CD4-positive, alpha-beta T cell (primary cell): ENCODE data around the gene CGREF1. TPM values are rescaled to one million over a fixed set of nuclear protein-coding genes. Genes with fewer than 3 reads are reported as not detected.

Experiments used
- ATAC-seq: fragments of 200-7000 bp; cut with Tn5 transposase; one replicate; pipeline ENCODE4 v1.10.0; 2022; ENCODE audit warnings: mild to moderate bottlenecking; ENCODE audit not compliant: poor library complexity
- CTCF ChIA-PET: fragments of 350-600 bp; sonication (Branson Sonifier 250); formaldehyde crosslinking; loops from one replicate; lab custom pipeline; 2021; ENCODE audit warnings: antibody characterized with exemption, inconsistent platforms; lab: Charles Lee
- POLR2A ChIA-PET: fragments of 350-600 bp; sonication (Branson Sonifier 250); formaldehyde crosslinking; loops from one replicate; lab custom pipeline; 2021; ENCODE audit warnings: antibody characterized with exemption, inconsistent platforms; lab: Charles Lee
- DNase-seq, 14 experiments: peaks; one replicate each; pipeline ENCODE4 v3.0.0-alpha.2; 2013 to 2020; ENCODE audit warnings: mixed read lengths in 2 of 14
- H3K27ac ChIP-seq, 2 donors: one replicate each; pipeline versions ENCODE4 v1.5.1 to v1.7.0; 2013; ENCODE audit warnings: low read length in 2 of 2, low read depth in 1 of 2, mild to moderate bottlenecking in 1 of 2
- H3K27me3 ChIP-seq, 2 experiments: 1 replicate in 1 of 2; 2 replicates in 1 of 2; pipeline versions ENCODE4 v1.6.1 to v1.7.0; 2013; ENCODE audit warnings: low read length in 2 of 2, control low read depth in 1 of 2, mild to moderate bottlenecking in 1 of 2, moderate library complexity in 1 of 2; ENCODE audit not compliant: insufficient read depth in 2 of 2, control insufficient read depth in 1 of 2
- H3K36me3 ChIP-seq: one replicate; pipeline ENCODE4 v1.6.1; 2013; ENCODE audit warnings: low read length, control low read depth; ENCODE audit not compliant: insufficient read depth
- H3K4me1 ChIP-seq: one replicate; pipeline ENCODE4 v1.6.1; 2013; ENCODE audit warnings: low read length, control low read depth; ENCODE audit not compliant: insufficient read depth
- H3K4me3 ChIP-seq: one replicate; pipeline ENCODE4 v1.5.1; 2013; ENCODE audit warnings: mild to moderate bottlenecking, low read length, moderate library complexity
- H3K9me3 ChIP-seq, 2 experiments: 1 replicate in 1 of 2; 2 replicates in 1 of 2; pipeline versions ENCODE4 v1.6.1 to v1.7.0; 2013; ENCODE audit warnings: low read length in 2 of 2, mild to moderate bottlenecking in 2 of 2, control low read depth in 1 of 2, moderate library complexity in 1 of 2; ENCODE audit not compliant: control insufficient read depth in 1 of 2, insufficient read depth in 1 of 2
- H3K27ac Mint-ChIP-seq: one replicate; pipeline ENCODE4 v1.8.0; 2020; ENCODE audit warnings: mixed read lengths
- H3K27me3 Mint-ChIP-seq: one replicate; pipeline ENCODE4 v1.8.0; 2021; ENCODE audit warnings: mixed read lengths
- H3K36me3 Mint-ChIP-seq: one replicate; pipeline ENCODE4 v1.8.0; 2021; ENCODE audit warnings: low read depth, mixed read lengths
- H3K4me1 Mint-ChIP-seq: one replicate; pipeline ENCODE4 v1.8.0; 2021; ENCODE audit warnings: low read depth, mixed read lengths
- H3K4me3 Mint-ChIP-seq: one replicate; pipeline ENCODE4 v1.8.0; 2020; ENCODE audit warnings: mild to moderate bottlenecking, mixed read lengths
- H3K9me3 Mint-ChIP-seq: one replicate; pipeline ENCODE4 v1.8.0; 2020; ENCODE audit warnings: mixed read lengths
- intact Hi-C, 2 experiments: fragments of 100-400 bp; cut with DNase I in 1 of 2; cut with micrococcal nuclease in 1 of 2; formaldehyde crosslinking; loops; one replicate each; pipeline versions ENCODE4 v1.15.1 to v1.9.0; 2023 to 2025; cut with DNase I, micrococcal nuclease
- total RNA-seq, 174 experiments: library from RNA in 2 of 174; stranded (reverse) in 2 of 174; gene quantifications; one replicate each; pipeline ENCODE4 v1.2.3 and lab custom pipeline; 2021 to 2026
- TF ChIP-seq, protein P1 (sequence below): fragments of 200-600 bp; IDR thresholded peaks from one replicate; pipeline ENCODE4 v1.8.0; 2022; ENCODE audit warnings: antibody characterized with exemption, mild to moderate bottlenecking

The CGREF1 gene
- total RNA-seq, 2 experiments from 2014 or later = not detected

DNA sequence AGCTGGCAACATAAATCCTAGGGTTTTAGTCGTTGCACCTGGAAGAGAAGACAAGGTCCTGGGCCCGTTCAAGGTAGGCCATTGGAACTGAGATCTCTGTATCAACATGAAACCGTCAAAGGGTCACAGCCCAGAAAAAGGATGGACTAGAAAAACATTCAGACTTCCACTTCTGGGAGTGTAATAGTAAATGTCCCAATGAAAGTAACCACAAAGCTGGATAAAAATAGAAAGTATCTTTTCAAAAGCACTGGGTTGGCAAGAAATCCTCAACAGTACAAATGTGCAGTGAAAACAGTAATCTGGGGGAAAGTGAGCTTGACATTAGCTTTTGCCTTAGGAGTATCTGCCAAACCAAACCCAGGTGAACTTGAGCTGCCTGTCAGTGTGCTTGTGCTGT is 12.9 kb downstream of the CGREF1 start:
- H3K36me3 ChIP-seq = no peaks in the 10 kb centered on the region
- no peaks in the 10 kb centered on the region for H3K27me3 ChIP-seq
- H3K4me3 ChIP-seq = no peak overlapping the region
- TF ChIP-seq, protein P1, sequence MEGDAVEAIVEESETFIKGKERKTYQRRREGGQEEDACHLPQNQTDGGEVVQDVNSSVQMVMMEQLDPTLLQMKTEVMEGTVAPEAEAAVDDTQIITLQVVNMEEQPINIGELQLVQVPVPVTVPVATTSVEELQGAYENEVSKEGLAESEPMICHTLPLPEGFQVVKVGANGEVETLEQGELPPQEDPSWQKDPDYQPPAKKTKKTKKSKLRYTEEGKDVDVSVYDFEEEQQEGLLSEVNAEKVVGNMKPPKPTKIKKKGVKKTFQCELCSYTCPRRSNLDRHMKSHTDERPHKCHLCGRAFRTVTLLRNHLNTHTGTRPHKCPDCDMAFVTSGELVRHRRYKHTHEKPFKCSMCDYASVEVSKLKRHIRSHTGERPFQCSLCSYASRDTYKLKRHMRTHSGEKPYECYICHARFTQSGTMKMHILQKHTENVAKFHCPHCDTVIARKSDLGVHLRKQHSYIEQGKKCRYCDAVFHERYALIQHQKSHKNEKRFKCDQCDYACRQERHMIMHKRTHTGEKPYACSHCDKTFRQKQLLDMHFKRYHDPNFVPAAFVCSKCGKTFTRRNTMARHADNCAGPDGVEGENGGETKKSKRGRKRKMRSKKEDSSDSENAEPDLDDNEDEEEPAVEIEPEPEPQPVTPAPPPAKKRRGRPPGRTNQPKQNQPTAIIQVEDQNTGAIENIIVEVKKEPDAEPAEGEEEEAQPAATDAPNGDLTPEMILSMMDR = no peak
- no peak overlapping the region for H3K4me3 Mint-ChIP-seq
- intact Hi-C loops = no loop called here
- H3K27me3 Mint-ChIP-seq = peaks cover 19% of the 10 kb centered on the region
- H3K4me1 ChIP-seq = no peaks in the 10 kb centered on the region
- H3K27ac Mint-ChIP-seq = no peak overlapping the region
- ChIA-PET POLR2A (no interaction called here), CTCF (interaction anchor here (0.5 to 1.8 kb wide), 2 partner anchors 19 to 64 kb away, joined by 3 to 4 read pairs; no protein-coding TSS in a partner anchor)
- no peaks in the 10 kb centered on the region for H3K36me3 Mint-ChIP-seq
- ATAC-seq = no peak
- H3K9me3 ChIP-seq = no peaks in the 10 kb centered on the region
- DNase-seq = no peak
- no peaks in the 10 kb centered on the region for H3K4me1 Mint-ChIP-seq
- H3K27ac ChIP-seq = no peak overlapping the region
- no peaks in the 10 kb centered on the region for H3K9me3 Mint-ChIP-seq

DNA sequence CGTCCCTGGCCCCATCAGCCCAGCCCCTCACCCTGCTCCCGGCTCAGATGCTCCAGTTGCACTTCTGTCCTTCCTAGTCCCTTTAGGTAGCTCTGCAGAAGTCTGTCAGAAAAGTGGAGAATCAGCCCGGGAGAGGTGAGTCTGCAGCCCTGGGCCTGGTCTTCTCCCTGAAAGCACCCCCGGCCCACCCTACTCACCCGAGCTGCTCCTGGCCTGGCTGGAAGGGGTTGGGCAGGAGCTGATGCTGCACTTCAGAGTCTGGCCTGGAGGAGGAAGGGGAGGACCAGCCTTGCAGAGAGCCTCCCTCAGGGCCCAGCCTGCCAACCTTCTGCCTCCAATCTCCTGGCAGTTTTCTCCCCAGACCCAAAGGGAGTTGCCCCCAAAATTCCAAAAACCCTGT is 16.6 kb downstream of the CGREF1 start:
- intact Hi-C loops = loop anchor here in 1 of 2 experiments (5.0 kb wide), 1 partner anchor 80 kb away; no protein-coding TSS in a partner anchor

DNA sequence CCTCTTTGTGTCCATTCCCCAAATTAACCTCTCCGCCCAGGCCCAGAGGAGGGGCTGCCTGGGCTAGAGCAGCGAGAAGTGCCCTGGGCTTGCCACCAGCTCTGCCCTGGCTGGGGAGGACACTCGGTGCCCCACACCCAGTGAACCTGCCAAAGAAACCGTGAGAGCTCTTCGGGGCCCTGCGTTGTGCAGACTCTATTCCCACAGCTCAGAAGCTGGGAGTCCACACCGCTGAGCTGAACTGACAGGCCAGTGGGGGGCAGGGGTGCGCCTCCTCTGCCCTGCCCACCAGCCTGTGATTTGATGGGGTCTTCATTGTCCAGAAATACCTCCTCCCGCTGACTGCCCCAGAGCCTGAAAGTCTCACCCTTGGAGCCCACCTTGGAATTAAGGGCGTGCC is 18.9 kb downstream of the CGREF1 start:
- H3K27ac ChIP-seq = no peak overlapping the region
- Mint-ChIP-seq H3K9me3 (no peaks in the 10 kb centered on the region), H3K36me3 (peaks cover 7% of the 10 kb centered on the region), H3K27me3 (no peaks in the 10 kb centered on the region), H3K4me3 (no peak overlapping the region), H3K27ac (no peak overlapping the region), H3K4me1 (peaks cover 11% of the 10 kb centered on the region)
- TF ChIP-seq, protein P1 = no peak
- H3K4me3 ChIP-seq = no peak overlapping the region
- no peaks in the 10 kb centered on the region for H3K27me3 ChIP-seq
- no peak for DNase-seq
- H3K4me1 ChIP-seq = peaks cover 9% of the 10 kb centered on the region
- H3K36me3 ChIP-seq = peaks cover 2% of the 10 kb centered on the region
- H3K9me3 ChIP-seq = no peaks in the 10 kb centered on the region
- ChIA-PET CTCF (interaction anchor here (1.7 to 1.8 kb wide), 2 partner anchors 180 to 203 kb away, joined by 4 to 9 read pairs; no protein-coding TSS in a partner anchor), POLR2A (no interaction called here)
- intact Hi-C loops = loop anchor here in 1 of 2 experiments (5.0 kb wide), 1 partner anchor 82 kb away; no protein-coding TSS in a partner anchor
- no peak for ATAC-seq

More for the DNA sequence above, 16.6 kb downstream of the CGREF1 start:
- H3K4me3 Mint-ChIP-seq = no peak overlapping the region
- H3K4me1 Mint-ChIP-seq = no peaks in the 10 kb centered on the region
- Histone ChIP-seq H3K27ac (no peak overlapping the region), H3K27me3 (no peaks in the 10 kb centered on the region), H3K4me3 (no peak overlapping the region), H3K9me3 (no peaks in the 10 kb centered on the region), H3K36me3 (peaks cover 2% of the 10 kb centered on the region), H3K4me1 (no peaks in the 10 kb centered on the region)
- DNase-seq (no peak), ATAC-seq (no peak)
- H3K9me3 Mint-ChIP-seq = no peaks in the 10 kb centered on the region
- peaks cover 7% of the 10 kb centered on the region for H3K36me3 Mint-ChIP-seq
- TF ChIP-seq, protein P1 = no peak
- POLR2A ChIA-PET = no interaction called here
- no peak overlapping the region for H3K27ac Mint-ChIP-seq
- H3K27me3 Mint-ChIP-seq = peaks cover 10% of the 10 kb centered on the region
- CTCF ChIA-PET = no interaction called here
